ENCODE results near the gene FRS2.

DNA sequence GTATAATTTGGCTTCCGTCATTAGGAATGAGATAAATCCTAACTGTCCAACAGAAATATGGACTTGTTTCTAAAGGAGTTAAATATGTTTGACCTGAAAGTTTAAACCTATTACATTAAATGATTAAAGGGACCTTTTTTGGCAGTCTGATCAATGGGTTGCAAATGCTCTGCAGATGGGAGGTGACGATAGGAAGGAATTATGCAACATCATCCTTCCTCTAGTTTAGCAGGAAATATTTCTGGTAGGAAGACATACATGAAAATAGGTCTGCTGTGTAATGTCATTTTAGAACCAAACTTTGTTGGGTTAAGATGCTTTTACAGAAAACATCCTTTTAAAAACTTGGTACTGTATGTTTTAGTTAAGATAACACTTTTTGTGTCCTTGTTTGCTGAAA lies 137.9 kb downstream of the FRS2 start:
- TF ChIP-seq, protein P1, sequence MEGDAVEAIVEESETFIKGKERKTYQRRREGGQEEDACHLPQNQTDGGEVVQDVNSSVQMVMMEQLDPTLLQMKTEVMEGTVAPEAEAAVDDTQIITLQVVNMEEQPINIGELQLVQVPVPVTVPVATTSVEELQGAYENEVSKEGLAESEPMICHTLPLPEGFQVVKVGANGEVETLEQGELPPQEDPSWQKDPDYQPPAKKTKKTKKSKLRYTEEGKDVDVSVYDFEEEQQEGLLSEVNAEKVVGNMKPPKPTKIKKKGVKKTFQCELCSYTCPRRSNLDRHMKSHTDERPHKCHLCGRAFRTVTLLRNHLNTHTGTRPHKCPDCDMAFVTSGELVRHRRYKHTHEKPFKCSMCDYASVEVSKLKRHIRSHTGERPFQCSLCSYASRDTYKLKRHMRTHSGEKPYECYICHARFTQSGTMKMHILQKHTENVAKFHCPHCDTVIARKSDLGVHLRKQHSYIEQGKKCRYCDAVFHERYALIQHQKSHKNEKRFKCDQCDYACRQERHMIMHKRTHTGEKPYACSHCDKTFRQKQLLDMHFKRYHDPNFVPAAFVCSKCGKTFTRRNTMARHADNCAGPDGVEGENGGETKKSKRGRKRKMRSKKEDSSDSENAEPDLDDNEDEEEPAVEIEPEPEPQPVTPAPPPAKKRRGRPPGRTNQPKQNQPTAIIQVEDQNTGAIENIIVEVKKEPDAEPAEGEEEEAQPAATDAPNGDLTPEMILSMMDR (IDR thresholded peaks at IDR 0.05 in 2 of 3, conservative IDR thresholded peaks at IDR 0.05 in 1 of 3; ENCODE audit: control insufficient read depth in 2 of 3, extremely low read depth in 1 of 3, insufficient read depth in 1 of 3, low read depth in 3 of 3, low read length in 3 of 3): no peak
- TF ChIP-seq RB1 (IDR thresholded peaks at IDR 0.05; ENCODE audit: borderline replicate concordance) (no peak), ZNF384 (IDR thresholded peaks at IDR 0.05; ENCODE audit: borderline replicate concordance, low read depth, low read length) (no peak), GABPA (IDR thresholded peaks at IDR 0.05; ENCODE audit: low read depth) (no peak), TCF7 (IDR thresholded peaks at IDR 0.05; ENCODE audit: borderline replicate concordance) (no peak), EZH2 (IDR thresholded peaks at IDR 0.05; ENCODE audit: borderline replicate concordance, control insufficient read depth, low read depth, low read length) (no peak), BACH1 (IDR thresholded peaks at IDR 0.05; ENCODE audit: borderline replicate concordance) (no peak), CEBPB (IDR thresholded peaks at IDR 0.05; ENCODE audit: borderline replicate concordance in 1 of 2, low read depth in 2 of 2, low read length in 2 of 2) (no peak), ZNF274 (IDR thresholded peaks at IDR 0.05; ENCODE audit: insufficient read depth, insufficient read length) (no peak), YY1 (IDR thresholded peaks at IDR 0.05; ENCODE audit: low read depth, low read length) (no peak)
- TF ChIP-seq, protein P2, sequence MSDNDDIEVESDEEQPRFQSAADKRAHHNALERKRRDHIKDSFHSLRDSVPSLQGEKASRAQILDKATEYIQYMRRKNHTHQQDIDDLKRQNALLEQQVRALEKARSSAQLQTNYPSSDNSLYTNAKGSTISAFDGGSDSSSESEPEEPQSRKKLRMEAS (IDR thresholded peaks at IDR 0.05; ENCODE audit: low read depth, low read length): no peak
- TF ChIP-seq, protein P3, sequence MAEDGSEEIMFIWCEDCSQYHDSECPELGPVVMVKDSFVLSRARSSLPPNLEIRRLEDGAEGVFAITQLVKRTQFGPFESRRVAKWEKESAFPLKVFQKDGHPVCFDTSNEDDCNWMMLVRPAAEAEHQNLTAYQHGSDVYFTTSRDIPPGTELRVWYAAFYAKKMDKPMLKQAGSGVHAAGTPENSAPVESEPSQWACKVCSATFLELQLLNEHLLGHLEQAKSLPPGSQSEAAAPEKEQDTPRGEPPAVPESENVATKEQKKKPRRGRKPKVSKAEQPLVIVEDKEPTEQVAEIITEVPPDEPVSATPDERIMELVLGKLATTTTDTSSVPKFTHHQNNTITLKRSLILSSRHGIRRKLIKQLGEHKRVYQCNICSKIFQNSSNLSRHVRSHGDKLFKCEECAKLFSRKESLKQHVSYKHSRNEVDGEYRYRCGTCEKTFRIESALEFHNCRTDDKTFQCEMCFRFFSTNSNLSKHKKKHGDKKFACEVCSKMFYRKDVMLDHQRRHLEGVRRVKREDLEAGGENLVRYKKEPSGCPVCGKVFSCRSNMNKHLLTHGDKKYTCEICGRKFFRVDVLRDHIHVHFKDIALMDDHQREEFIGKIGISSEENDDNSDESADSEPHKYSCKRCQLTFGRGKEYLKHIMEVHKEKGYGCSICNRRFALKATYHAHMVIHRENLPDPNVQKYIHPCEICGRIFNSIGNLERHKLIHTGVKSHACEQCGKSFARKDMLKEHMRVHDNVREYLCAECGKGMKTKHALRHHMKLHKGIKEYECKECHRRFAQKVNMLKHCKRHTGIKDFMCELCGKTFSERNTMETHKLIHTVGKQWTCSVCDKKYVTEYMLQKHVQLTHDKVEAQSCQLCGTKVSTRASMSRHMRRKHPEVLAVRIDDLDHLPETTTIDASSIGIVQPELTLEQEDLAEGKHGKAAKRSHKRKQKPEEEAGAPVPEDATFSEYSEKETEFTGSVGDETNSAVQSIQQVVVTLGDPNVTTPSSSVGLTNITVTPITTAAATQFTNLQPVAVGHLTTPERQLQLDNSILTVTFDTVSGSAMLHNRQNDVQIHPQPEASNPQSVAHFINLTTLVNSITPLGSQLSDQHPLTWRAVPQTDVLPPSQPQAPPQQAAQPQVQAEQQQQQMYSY (CRISPR knock-in tag; IDR thresholded peaks at IDR 0.05): no peak
- TF ChIP-seq, protein P4, sequence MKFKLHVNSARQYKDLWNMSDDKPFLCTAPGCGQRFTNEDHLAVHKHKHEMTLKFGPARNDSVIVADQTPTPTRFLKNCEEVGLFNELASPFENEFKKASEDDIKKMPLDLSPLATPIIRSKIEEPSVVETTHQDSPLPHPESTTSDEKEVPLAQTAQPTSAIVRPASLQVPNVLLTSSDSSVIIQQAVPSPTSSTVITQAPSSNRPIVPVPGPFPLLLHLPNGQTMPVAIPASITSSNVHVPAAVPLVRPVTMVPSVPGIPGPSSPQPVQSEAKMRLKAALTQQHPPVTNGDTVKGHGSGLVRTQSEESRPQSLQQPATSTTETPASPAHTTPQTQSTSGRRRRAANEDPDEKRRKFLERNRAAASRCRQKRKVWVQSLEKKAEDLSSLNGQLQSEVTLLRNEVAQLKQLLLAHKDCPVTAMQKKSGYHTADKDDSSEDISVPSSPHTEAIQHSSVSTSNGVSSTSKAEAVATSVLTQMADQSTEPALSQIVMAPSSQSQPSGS (IDR thresholded peaks at IDR 0.05; ENCODE audit: low read length): no peak
- TF ChIP-seq, protein P5, sequence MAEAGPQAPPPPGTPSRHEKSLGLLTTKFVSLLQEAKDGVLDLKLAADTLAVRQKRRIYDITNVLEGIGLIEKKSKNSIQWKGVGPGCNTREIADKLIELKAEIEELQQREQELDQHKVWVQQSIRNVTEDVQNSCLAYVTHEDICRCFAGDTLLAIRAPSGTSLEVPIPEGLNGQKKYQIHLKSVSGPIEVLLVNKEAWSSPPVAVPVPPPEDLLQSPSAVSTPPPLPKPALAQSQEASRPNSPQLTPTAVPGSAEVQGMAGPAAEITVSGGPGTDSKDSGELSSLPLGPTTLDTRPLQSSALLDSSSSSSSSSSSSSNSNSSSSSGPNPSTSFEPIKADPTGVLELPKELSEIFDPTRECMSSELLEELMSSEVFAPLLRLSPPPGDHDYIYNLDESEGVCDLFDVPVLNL (IDR thresholded peaks at IDR 0.05; ENCODE audit: low read depth, low read length): no peak

Data from GM12878 (cell line).